Mesodermal cell (in vitro differentiated cells): ENCODE data around the gene MROH2A.

ENCODE experiments used
- H3K27ac ChIP-seq: 2 replicates; pipeline ENCODE4 v1.7.0; 2013; ENCODE audit warnings: mild to moderate bottlenecking, low read depth, low read length, moderate library complexity; ENCODE audit not compliant: severe bottlenecking
- H3K36me3 ChIP-seq: 2 replicates; pipeline ENCODE4 v1.7.1; 2013; ENCODE audit warnings: mild to moderate bottlenecking, low read length, moderate library complexity; ENCODE audit not compliant: control insufficient read depth, insufficient read depth
- H3K4me1 ChIP-seq: one replicate; pipeline ENCODE4 v1.7.1; 2013; ENCODE audit warnings: mild to moderate bottlenecking, low read length; ENCODE audit not compliant: insufficient read depth, control insufficient read depth, poor library complexity, severe bottlenecking
- H3K4me3 ChIP-seq: 2 replicates; pipeline ENCODE4 v1.7.0; 2013; ENCODE audit warnings: low read length, control low read depth, mild to moderate bottlenecking; ENCODE audit not compliant: insufficient read depth, poor library complexity, severe bottlenecking; ENCODE audit errors: extremely low read depth
- H3K9me3 ChIP-seq: 2 replicates; pipeline ENCODE4 v1.7.1; 2013; ENCODE audit warnings: mild to moderate bottlenecking, low read length, moderate library complexity; ENCODE audit not compliant: control insufficient read depth
- WGBS, 2 experiments: methylation state at CpG; one replicate each; pipeline ENCODE4 v1.1.5; 2013; ENCODE audit warnings: missing lambda C conversion rate in 2 of 2; ENCODE audit not compliant: insufficient coverage in 2 of 2; 5-methylcytosine and 5-hydroxymethylcytosine counted together

The MROH2A gene

DNA sequence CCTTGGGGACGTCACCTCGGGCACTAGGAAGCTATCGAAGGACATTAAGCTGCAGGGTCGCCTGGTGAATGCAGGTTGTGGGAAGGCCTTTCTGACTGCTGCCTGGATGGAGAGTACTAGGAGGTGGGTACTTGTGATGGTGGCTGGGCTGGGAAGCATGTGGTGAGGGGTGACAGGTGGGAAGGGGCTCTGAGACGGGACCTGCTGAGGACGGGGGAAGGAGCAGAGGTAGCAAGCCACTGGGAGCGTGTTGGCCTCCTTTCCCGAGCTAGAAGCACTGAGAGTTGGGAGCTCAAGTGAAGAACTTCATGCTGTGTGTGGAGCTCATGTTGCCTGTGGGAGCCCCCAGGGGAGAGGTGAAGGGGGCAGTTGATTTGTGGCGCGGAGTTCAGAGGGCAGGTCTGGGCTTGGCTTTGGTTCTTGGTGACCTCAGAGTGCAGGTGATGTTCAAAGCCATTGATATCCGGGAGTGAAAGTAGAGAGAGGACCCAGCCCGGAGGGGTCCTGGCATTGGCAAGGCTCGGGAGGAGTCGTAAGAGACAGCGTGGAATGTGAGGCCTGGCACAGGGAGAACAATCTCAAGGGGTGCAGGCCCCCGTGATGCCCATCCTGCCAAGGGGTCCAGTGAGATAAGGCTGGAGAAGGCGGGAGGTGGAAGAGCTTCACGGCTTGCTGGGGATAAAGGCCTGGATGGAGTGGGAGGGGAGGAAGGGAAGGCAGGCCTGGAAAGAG lies 13.2 kb downstream of the MROH2A start:
- Histone ChIP-seq H3K27ac (no peak overlapping the region), H3K4me1 (no peaks in the 10 kb centered on the region), H3K36me3 (no peaks in the 10 kb centered on the region), H3K4me3 (no peak overlapping the region), H3K9me3 (no peaks in the 10 kb centered on the region)
- WGBS, 2 experiments = 93 to 94% methylated on average over 12 to 18 of the region's 18 CpGs

DNA sequence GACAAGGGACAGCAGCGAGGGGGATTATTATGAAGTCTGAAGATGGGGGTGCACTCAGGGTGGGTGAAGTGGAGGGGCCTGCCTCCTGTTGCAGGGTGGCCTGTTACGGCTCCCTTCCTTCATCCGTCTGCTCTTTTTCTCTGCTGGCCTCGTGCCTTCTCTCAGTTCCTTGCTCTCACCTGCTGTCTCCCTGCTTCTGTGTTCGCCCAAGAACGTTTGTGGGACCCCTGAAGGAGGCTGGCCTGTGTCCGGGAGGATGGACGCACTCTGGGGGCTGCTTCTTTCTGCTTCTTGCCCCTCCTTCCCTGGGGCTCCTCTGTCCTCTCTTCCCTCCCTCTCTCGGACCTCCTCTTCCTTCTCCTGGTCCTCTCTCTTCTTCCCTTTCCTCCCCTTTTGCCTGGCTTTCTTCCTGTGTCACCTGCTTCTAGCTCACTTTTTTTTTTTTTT lies 13.8 kb downstream of the MROH2A start:
- no peak overlapping the region for H3K27ac ChIP-seq
- no peaks in the 10 kb centered on the region for H3K4me1 ChIP-seq
- WGBS, 2 experiments = 82 to 92% methylated on average over 9 of the region's 9 CpGs
- no peaks in the 10 kb centered on the region for H3K9me3 ChIP-seq
- no peaks in the 10 kb centered on the region for H3K36me3 ChIP-seq
- H3K4me3 ChIP-seq = no peak overlapping the region

DNA sequence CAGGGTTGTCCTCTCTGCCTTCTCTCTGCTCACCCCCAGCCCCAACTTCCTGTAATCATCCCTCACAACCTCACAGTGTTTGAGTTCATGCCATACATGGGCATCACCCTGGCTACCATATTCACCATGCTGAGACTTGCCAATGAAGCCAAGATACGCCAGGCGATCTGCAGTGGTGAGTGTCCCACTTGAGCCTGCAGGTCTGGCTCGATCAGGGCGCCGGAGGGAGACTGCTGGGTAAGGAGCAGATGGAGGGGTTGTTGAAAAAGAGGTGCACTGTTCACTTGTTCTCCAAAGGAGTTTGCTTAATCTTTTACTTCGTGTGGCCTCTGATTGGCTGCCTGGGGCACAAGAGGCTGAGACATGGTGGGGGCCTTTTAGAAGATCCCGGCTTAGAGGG lies 14.6 kb downstream of the MROH2A start:
- Histone ChIP-seq H3K4me1 (no peaks in the 10 kb centered on the region), H3K9me3 (no peaks in the 10 kb centered on the region), H3K4me3 (no peak overlapping the region), H3K27ac (no peak overlapping the region), H3K36me3 (no peaks in the 10 kb centered on the region)
- WGBS, 2 experiments = 87 to 99% methylated on average over 7 of the region's 7 CpGs

DNA sequence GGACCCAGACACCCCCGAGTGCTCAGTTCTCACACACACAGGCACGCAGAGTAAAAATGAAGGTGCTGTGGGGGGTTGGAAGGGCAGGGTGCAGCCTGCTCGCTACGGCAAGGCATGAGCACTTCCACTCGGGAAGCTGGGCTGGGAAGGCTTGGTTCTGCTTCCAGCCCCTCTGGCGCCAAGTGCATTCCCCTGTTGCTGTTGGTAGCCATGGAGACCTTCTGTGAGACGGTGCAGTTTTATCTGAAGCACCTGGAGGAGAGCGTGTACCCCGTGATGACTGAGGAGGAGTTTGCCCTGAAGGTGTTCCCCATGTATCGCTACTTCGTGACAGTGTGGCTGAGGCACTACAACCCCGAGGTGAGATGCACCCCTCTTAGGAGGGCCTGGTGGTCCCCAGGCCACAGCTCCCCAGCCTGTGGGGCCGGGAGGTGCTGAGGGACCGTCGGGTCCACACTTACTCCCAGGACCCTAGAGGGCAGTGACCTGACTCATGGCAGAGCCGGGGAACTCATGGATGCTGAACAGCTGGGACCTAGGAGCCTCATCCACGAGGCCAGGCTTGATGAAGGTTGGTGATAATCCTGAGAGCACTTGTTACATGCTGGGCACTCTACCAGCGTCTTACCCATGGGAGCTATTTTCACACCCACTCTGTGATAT lies 15.5 kb downstream of the MROH2A start:
- no peaks in the 10 kb centered on the region for H3K36me3 ChIP-seq
- no peak overlapping the region for H3K27ac ChIP-seq
- H3K9me3 ChIP-seq = no peaks in the 10 kb centered on the region
- no peaks in the 10 kb centered on the region for H3K4me1 ChIP-seq
- WGBS, 2 experiments = 90 to 93% methylated on average over 14 to 16 of the region's 18 CpGs
- H3K4me3 ChIP-seq = no peak overlapping the region

DNA sequence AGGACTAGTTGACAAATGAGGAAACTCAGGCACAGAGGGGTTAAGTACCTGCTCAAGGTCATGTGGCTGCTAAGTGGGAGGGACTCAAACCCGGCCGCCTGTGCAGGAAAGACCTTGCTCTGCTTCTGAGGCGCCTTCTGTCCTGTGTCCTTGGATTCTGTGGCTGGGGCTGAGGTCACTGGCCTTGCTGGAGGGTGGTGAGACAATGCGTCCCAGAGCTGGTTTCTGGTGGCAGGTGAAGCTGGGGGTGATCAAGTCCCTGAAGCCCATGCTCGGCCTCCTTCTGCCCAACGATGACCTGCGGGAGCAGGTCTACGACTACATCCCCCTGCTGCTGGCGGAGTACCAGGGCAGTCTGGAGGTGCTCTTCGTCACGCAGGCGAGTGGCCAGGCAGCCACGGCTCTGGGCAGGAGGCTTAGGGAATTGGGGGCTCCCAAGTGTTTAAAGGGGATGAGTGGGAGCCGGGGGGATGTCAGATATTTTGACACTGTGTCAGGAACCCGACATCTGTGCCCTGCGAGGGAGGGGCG lies 16.1 kb downstream of the MROH2A start:
- 90% methylated on average over 13 to 16 of the region's 17 CpGs for WGBS, 2 experiments
- Histone ChIP-seq H3K4me3 (no peak overlapping the region), H3K27ac (no peak overlapping the region), H3K36me3 (no peaks in the 10 kb centered on the region), H3K4me1 (no peaks in the 10 kb centered on the region), H3K9me3 (no peaks in the 10 kb centered on the region)

DNA sequence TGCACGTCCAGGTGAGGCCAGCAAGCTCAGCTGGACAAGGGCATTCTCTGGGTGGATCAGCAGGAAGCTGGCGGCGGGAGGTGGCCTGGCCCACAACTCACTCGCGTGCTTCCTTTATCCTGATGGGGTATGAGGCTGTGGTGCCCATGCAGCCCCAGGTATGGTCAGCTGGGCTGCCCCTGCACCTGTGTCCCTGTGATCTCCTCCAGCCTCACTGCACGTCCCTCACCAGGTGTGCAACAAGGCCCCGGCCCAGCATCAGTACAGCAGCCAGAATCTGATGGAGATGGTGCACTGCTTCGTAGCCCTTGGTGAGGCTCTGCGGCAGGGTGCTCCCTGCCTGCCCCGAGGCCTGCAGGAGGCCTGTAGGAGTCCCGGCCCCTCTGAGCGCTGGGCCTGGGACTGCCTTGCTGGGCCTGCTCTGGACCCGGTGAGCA lies 17.6 kb downstream of the MROH2A start:
- Histone ChIP-seq H3K27ac (no peak overlapping the region), H3K9me3 (no peaks in the 10 kb centered on the region), H3K36me3 (no peaks in the 10 kb centered on the region), H3K4me1 (no peaks in the 10 kb centered on the region), H3K4me3 (no peak overlapping the region)
- 91 to 96% methylated on average over 13 of the region's 13 CpGs for WGBS, 2 experiments

DNA sequence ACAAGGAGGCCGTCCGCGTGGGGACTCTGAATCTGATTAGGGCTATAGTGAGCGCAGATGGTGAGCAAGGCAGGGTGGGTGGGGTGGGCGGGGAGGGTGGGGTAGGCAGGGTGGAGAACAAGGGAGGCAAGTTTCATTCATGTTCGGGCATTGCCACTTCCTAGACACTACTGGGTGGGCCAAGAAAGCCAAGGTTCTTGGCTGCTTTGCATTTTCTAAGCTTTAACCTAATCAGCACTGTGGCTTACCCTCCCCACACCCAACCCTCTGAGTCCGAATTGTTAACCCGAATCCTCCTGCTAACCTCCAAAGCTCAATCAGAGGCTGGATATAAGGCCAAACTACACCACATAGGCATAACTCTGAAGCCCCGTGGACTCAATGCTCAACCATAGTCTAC lies 18.1 kb downstream of the MROH2A start:
- Histone ChIP-seq H3K36me3 (no peaks in the 10 kb centered on the region), H3K4me1 (no peaks in the 10 kb centered on the region), H3K27ac (no peak overlapping the region), H3K4me3 (no peak overlapping the region), H3K9me3 (no peaks in the 10 kb centered on the region)
- WGBS, 2 experiments = 90 to 100% methylated on average over 4 to 5 of the region's 9 CpGs

DNA sequence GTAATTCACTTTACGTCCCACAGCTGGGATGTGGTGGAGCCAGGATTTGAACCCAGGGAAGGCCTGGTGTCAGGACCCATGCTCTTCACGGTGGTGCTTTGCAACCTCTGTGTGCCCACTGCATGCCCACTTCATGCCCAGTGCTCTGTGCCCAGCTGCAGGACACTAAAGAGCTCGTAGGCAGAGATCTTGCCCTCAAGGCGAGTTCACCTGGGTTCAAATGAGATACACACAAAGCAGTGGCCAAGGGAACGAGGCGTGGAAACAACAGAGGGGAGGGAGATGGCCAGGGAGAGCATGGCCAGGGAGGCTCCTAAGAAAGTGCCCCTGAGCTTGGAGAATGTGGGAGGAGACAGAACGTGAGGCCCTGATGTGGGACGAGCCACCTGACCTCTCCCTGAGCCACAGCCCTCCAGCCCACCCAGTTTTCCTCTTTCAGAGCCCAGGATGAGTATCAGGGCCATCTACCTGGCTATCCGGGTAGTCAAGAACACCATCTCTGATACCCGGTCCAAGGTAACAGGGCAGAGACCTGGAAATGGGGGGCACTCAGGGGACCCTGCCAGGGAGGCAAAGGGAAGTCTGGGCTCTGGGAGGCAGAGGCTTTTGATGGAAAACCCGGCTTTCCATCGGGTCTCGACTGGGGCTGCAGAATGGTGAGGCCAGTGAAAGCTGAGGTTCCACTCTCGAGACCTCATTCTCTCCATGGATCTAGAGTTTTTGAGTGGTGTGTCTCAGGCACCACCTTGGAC lies 20.4 kb downstream of the MROH2A start:
- H3K9me3 ChIP-seq = no peaks in the 10 kb centered on the region
- 76 to 91% methylated on average over 14 of the region's 14 CpGs for WGBS, 2 experiments
- no peaks in the 10 kb centered on the region for H3K4me1 ChIP-seq
- H3K4me3 ChIP-seq = no peak overlapping the region
- no peaks in the 10 kb centered on the region for H3K36me3 ChIP-seq
- H3K27ac ChIP-seq = no peak overlapping the region

DNA sequence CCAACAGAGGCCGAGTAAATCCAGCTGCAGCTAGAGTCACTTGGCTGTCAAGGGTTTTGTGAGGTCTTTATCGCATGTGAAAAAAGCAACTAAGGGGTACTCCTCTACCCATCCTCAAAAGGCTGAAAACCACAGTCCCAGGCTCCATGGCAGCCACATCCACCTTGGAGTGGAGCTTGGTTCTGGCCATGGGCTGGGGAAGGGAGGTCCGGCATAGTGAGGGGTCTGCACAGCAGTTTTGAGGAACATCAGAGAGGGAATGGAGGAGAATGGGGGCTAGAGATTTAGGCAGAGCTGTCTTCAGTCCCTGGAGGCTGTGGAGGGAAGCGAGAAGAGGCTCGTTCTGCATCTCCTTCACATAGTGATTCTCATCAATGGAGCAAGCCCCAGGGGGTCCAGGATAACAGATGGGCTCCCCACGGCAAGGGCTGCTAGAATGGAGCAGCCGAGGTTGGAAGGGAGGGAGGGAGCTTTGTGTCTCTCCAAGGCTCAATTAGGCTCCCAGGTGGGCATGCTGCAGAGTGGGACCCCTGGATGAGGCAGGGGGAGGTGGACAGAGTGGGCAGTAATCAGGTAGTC lies 21.0 kb downstream of the MROH2A start:
- Histone ChIP-seq H3K9me3 (no peaks in the 10 kb centered on the region), H3K36me3 (no peaks in the 10 kb centered on the region), H3K27ac (no peak overlapping the region), H3K4me3 (no peak overlapping the region), H3K4me1 (no peaks in the 10 kb centered on the region)
- 42 to 60% methylated on average over 2 to 3 of the region's 7 CpGs for WGBS, 2 experiments

DNA sequence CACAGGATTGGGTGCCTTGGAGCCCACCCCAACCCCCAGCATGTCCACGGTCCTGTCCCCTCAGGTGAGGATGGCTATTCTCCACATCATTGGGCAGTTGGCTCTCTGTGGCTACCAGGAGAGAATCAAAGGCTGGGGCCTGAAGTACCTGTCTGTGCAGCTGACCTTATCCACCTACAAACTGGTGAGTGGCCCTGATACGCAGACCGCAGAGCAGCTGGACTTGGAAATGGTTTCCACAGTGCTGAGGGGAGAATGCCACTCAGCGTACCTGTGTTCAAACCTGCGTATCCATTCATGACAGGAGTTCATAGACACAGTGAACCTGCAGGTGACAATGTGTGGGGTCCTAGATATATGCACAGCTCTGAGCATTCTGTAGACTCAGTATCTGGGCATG lies 21.6 kb downstream of the MROH2A start:
- Histone ChIP-seq H3K4me3 (no peak overlapping the region), H3K9me3 (no peaks in the 10 kb centered on the region), H3K36me3 (no peaks in the 10 kb centered on the region), H3K4me1 (no peaks in the 10 kb centered on the region), H3K27ac (no peak overlapping the region)
- WGBS, 2 experiments = 71 to 75% methylated on average over 4 to 5 of the region's 5 CpGs
